Measurements from ENCODE around the gene PPFIBP2.

The PPFIBP2 gene

DNA sequence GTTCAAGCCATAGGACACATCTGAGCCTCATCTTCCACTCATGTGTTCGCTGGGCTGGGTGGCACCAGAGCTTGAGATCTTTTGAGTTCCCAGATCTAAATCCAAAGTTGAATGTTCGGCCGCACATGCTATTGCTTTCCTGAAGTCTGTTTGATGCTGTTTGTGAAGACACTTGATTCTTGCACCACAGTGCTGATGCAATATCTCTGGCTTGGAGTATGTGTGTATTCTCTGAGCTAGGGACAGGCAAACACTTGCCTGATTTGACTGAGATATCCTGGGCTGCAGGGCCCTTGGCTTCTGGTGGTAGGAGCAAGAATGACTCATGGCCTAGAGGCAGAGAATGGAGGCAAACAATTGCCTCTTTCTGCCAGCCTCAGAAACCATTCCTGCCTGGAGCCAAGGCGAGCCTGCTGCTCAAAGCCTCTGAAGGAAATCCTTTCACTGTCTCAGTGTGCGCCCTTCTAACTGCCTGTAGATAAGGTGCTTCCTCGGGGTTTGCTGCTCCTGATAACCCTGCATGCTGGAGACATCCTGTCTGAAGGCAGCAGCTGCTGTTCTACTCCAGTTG is 86.5 kb downstream of the PPFIBP2 start:
- no peak for DNase-seq (ENCODE audit: low read depth in 2 of 2)

DNA sequence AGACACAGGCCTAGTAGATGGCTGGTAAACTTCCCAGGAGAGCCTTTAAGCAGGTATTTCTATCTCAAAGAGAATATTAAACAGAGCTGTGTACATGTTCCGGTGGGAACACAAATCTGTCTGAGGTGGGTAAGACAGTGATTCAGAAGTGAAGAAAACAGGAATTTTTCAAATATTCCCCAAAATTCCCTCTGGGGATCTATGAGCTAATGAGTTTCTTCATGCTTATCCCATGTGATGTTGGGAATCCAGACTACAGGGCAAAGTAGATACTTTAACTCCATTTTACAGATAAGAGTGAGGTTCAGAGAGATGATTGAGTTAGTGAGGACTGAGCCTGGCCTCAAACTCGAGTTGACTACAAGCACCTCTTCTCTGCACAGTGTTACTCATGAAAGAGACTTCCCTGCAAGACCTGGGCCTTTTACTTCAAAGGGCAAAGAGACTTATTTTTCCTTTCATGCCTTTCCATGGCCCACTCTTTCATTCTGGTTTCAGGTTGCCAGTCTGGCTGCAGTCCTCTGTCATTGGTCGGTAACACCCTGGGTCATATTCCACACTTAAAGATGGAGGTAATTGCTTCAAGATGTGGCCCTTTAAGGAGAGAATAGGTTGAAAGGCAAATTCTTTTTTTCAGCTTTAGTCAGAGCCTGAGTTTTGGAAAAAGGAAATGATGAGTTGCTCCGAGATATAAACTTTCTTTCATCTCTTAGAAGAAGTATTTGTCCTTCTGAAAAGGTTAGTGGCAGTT is 89.4 kb downstream of the PPFIBP2 start:
- no peak for DNase-seq (ENCODE audit: low read depth in 2 of 2)

DNA sequence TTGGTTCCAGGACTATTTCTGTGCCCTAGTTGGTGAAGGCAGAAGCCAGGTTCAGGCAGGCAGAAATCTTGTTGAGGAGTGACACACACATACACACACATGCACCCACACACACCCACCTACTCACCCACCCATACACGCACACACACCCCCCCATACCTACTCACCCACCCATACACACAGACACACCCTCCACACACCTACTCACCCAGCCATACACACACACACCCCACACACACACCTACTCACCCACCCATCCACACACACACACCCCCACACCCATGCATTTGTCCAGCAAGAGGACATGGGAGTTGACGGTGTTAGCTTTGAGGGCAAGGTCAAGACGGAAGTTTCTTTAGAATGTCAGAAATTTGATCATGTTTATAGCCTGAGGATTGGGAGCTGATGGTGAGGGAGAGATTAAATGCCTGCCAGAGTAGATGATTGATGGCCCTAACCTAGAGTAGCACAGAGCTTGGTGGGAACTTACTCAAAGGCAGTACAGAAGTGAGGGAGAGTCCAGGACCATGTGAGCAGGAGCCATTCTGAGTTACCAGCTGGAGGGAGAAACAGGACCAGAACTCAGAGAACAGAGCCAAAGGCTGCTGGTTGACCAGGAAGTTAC is 90.6 kb downstream of the PPFIBP2 start:
- DNase-seq (ENCODE audit: low read depth in 2 of 2), result no peak

DNA sequence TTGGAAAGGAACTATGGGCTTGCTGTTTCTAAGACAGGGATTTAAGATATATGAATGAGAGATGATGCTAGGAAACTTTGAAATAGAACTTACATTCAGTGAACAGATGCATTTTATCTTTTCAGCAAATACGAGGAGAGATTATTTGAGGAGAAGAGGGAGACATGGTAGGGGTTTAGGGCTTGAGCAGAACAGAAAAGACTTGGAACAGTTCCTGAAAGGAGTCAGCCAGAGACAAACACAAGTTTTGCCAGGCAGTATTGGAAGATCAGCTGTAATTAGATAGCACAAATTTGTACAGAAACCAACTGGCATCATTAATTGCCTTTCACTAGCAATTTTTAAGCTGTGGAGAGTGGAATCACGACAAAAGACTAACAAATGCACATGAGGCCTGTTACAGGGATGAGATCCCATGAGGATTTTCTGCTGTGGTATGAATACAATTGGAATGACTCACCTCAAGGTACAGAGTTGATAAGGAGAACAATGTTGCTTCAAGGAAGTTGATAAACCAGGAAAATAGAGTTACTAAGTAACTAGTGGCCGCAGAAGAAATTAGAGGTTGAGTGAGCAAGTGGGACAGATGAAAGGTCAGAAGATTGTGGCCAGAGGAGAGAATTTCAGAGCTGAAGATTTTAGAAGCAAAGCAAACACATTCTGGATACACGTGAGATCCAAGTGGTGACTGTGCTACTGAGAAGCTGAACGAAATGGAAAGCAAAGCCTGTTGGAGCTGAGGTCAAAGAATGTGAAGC is 91.6 kb downstream of the PPFIBP2 start:
- DNase-seq (ENCODE audit: low read depth in 2 of 2), result no peak

DNA sequence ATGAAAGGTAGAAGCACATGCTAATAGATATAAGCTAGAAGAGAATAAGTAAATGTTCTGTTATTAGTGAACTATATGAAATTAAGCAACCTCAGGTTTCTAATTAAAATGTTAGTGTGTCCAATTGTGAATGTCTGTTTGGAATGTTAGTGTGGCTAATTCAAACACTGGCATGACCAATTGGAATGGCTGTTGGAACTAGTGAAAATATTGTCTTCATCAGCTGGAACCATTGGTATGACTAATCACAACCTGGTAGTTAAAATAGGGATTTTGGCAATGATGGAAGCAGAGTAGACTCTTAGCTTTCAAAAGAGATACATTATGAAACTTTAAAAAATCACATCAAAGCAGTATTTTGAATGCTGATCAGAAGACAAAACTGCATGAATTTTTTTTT is 92.7 kb downstream of the PPFIBP2 start:
- no peak for DNase-seq (ENCODE audit: low read depth in 2 of 2)

DNA sequence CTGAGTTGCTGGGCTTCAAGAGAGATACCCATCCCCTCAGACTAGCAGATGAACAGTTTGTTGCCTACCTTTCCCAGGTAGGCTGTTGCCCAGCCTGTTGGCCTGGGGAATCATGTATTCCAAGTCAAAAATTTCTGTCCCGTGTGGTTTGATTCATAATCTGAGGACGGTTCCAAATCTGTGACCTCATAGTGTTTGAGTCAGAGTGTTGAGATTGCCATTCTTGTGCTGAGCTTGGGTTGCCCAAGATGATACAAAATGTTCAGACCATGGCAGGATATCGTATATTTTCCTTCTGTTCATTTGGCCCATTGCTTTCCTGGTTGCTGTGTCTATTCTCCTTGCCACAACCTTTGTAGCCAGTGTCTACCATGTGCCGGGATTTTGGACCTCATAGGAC is 95.2 kb downstream of the PPFIBP2 start:
- DNase-seq (ENCODE audit: low read depth in 2 of 2), result no peak

DNA sequence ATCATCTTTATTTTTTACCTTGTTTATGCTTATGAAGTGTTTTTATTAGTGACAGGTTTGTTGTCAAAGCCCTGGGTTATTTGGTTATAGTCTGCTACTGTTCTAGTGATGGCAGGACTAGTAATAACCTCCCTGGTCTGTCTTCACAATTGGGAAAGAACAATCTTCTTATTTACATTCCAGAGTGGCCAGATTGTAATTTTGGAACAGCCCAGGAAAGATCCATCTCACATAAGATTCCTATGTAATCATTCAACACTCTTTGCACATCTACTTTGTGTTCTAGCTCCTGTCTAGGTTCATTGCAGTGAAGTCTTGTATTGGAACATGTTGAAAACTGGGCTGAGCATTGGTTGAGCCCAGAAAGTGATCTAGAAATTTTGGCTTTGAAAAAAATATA is 95.7 kb downstream of the PPFIBP2 start:
- no peak for DNase-seq (ENCODE audit: low read depth in 2 of 2)

DNA sequence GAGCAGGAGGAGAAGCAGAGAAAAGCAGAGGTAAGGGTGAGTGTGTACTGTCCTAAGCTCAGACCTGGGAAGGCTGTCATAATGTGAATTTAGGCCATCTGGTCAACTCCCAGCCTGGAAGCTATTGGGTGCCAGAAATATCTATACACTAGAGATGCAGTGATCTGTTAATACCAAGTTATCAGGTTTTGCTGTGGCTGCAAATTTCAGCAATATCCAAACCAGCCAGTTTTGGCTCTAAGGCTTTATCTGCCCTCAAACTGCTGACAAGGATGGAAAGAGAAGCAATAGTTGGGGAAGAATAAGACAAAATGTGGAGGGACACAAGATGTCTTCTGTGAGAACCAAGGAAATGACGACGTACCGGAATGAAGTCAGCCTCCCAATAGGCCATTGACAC is 96.6 kb downstream of the PPFIBP2 start:
- no peak for DNase-seq (ENCODE audit: low read depth in 2 of 2)

DNA sequence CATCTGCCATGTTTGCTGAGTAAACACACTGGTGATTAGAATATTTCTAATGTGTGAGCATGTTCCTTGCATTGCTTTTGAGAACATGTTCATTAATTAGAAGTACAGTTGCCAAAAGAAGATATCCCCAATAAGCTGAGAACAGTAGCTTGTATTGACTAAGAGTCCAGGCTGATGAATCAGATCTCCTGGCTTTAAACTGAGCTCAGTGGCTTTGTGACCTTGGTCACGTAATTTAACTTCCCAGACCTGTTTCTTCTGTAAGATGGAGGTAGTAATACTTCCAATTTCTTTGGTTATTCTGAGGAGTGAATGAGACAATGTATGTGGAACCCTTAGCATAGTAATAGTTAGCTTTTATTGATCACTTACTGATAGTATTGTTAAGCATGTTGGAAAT is 97.6 kb downstream of the PPFIBP2 start:
- no peak for DNase-seq (ENCODE audit: low read depth in 2 of 2)

DNA sequence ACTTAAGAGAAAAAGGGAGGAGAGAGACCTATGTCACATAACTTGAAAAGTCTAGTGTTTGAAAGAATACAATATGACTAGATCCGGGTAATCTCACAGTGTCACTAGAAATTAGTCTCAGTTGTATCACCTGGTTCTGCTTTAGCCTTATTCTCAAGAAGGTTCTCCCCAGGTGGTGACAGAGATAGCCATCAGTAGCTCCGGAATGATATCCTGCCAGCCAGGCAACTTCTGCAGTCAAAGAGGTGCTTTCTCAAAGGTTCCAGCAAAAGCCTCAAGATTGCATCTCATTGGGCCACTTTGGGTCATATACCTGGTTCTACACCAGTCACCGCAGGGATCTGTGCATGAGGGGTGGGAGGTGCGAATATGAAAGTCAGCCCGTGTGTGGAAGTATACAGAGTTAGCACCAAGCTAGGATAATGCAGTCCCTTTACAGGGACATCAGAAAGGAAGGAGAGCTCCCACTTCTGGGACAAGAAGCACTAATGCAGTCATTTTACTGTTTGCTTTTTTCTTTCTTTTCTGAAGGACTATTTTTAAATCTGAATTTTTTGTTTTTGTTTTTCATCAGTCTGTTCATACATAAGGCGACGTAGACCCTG is 98.4 kb downstream of the PPFIBP2 start:
- DNase-seq (ENCODE audit: low read depth in 2 of 2), result no peak

DNA sequence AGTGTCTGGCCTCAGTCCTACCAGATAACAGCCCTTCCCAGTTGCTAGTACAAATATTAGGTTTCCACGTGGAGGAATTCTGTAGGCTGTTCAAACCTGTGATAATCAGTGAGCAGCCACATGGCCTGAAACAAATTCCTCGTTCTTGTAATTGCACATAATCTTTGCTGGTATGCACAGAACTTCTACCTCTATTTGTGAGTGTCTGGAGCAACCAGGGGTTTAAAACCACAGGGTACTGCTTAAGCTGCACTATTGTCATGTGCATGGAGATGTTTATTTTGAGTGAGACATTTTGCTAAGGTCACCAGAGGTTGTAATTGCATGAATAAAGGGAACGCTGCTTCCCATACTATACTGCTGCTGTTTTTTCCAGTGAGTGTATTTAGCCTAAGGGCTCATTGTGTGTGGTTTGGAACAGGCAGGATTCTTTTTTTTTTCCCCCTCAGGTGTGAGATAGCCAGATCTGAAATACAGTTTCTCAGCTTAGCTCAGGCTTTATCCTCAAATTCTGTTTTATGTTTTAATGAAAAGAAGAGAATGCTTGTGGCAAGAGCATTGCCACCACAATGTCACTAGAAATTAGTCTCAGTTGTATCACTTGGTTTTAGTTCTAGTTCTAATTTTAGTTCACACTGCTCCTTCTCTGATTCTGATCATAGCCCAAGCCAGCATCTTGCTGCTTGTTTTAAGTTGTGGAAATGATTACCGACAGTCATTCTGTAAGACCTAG is 99.0 kb downstream of the PPFIBP2 start:
- no peak for DNase-seq (ENCODE audit: low read depth in 2 of 2)

DNA sequence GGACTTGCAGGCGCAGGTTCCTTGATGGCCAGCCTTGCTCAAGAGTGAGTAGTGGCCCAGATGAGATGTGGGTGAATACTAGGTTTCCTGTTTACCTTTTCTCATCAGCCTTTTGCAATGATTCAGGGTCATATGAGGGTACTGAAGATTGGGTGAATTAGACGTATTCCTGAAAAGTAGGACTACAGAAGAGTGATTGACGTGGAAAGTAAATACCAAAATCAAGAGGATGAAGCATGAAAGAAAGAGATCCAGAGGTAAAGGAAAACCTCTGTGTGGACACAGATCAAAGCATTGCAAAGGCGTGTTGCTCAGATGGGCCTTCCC is 99.6 kb downstream of the PPFIBP2 start:
- DNase-seq (ENCODE audit: low read depth in 2 of 2), result no peak

DNA sequence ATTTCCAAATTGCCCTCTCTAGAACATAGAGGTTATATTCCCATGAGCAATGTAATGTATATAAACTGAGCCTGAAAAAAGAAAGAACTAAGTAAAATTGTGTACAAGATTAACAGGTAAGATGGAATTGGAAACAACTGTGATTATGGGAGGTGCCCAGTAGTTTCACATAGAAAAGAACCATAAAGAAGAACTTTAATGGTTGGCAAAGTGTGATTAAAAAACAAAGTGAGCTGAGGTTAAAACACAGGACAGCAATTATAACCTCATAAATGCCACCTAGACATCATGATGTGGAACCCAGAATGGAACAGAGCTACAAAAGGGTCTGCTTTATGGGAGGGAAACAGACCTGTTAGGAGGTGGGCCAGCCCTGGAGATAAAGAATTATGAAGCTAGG is 100.9 kb downstream of the PPFIBP2 start:
- no peak for DNase-seq (ENCODE audit: low read depth in 2 of 2)

DNA sequence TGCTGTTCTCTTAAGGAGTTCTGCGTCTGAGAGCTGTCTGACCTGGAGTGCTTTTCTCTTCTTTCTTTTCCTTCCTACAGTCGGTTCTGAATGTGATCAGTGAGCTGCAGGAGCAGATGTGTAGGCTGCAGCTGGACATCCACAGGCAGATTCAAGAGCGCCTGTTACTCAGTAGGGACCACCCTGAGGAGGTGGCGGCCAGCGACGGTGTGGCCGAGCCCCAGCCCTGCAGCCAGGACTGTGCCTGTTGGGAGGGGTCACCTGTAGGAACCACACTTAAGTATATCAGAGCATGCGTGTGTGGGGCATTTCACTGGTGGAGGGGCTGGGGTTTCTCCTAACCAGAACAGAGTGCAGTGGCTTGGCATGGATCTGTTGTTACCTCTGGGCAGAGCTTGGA is 103.2 kb downstream of the PPFIBP2 start:
- no peak for DNase-seq (ENCODE audit: low read depth in 2 of 2)

DNA sequence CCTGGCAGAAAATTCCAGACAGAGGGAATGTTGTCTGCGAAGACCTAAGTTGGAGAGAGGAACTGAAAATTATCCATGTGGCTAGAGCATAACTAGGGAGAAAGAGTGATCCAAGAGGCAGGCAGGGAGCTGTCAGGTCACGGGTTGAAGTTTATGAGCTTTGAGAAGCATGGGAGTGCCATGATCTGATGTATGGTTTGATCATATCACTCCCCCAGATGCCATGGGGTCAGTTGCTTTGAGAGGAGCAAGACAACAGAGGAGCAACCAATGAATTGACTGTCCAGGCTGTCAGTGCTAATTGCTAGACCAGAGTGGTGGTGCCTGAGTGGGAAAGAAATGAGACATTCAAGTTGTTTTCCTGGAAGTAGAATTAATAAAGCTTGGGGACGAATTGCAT is 105.5 kb downstream of the PPFIBP2 start:
- no peak for DNase-seq (ENCODE audit: low read depth in 2 of 2)

DNA sequence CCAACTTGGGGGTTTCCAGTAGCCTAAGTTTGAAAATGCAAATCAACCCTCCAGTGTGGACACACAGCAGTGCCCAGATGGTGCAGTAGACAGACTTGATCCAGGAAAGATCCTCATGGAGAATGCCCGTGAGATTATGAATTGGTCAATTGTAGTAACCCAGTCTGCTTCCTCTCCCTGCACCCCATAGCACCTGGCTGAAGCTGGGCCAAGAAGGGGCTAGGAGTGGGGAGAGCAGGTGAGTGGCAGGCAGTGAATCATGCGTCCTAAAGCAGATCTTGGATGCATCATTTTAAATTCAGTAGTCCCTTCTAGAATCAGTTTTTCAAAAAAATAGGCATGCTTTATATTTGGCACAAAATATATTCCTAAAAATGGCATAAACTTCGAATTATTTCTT is 107.3 kb downstream of the PPFIBP2 start:
- DNase-seq (ENCODE audit: low read depth in 2 of 2), result no peak

DNA sequence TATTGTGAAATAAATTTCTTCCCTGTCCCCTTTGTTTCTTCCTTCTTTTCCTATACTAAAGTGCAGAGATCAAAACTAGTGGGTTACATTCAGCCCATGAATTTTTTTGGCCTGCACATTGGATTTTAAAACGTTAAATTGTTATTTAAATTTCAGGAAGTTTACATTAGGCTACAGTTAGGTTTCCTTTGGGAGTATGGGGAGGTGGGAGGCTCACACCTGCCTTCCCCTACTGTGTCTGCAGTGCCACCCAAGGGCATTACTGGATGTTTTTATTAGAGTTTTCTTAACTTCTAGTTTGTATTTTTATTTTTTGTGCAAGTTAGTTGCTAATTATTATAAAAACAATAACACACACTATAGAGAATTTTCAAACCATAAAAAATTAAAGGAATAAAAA is 107.8 kb downstream of the PPFIBP2 start:
- no peak for DNase-seq (ENCODE audit: low read depth in 2 of 2)

DNA sequence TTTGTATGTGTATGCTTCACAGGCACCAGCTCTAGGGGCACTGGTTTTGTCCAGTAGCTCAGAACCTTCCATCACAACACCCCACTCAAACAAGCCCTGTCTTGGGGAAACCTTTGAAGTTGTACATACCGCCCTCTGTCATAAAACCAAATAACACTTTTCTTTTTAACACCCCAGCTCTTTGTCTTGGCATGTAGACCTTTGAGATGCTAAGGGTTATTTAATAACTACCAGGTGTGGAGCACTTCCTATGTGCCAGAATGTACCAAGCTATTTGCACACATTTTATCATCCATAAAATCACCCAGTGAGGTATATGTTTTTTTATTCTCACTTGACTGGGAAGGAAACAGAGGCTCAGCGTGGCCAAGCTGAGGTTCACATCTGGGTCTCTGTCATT is 108.9 kb downstream of the PPFIBP2 start:
- DNase-seq (ENCODE audit: low read depth in 2 of 2), result no peak

DNA sequence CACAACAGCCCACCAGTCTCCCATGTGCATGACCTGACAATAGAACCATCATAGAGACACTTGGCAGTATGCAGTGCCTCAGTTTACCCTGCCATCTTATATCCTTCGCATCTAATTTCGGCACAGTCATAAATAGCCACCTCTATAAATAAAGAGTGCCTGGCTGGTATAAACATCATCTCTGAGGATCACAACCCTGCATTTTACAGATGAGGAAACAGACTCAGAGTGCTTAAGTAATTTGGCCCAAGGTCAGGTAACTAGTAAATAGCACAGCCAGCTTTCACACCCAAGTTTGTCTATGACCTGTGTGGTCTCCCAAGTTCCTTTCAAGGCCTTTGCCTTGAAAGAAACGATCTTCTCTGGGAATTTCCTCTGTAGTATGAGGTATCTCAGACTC is 114.9 kb downstream of the PPFIBP2 start:
- no peak for DNase-seq (ENCODE audit: low read depth in 2 of 2)

DNA sequence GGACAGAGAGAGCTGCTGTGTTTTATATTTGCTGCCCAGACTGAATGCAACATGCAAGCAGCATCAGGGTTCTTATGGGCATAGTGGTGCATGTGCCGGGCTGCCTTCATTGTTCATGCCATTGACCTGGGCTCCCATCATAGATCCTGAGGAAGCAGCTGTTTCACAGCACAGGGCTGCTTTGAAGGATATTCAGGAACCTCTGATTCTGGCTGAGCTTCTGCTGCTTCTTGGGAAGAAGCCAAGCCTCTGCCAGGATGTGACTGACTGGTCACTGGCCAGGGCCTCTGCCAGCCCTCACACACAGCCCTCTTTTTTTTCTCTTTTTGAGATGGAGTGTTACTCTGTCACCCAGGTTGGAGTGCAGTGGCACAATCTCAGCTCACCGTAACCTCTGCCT is 116.2 kb downstream of the PPFIBP2 start:
- DNase-seq (ENCODE audit: low read depth in 2 of 2), result no peak

DNA sequence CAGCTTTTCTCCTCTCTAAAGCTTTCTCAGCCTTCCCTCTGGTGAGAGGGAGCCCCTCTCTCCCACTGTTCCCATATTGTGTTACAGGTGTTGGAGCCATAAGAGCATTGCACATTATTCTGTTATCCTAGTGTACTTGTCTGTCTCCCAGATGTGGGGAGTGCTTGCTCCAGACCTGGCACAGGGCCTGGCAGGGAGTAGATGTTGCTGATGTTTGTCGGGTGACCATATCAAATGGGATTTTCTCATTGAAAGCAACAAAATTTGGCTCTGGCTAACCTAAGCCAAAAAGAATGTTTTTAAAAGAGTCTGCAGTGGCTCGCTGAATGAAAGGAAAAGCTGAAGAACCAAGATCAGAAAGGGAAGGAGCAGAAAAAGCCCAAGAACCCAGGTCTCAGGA is 118.4 kb downstream of the PPFIBP2 start:
- DNase-seq (ENCODE audit: low read depth in 2 of 2), result no peak

DNA sequence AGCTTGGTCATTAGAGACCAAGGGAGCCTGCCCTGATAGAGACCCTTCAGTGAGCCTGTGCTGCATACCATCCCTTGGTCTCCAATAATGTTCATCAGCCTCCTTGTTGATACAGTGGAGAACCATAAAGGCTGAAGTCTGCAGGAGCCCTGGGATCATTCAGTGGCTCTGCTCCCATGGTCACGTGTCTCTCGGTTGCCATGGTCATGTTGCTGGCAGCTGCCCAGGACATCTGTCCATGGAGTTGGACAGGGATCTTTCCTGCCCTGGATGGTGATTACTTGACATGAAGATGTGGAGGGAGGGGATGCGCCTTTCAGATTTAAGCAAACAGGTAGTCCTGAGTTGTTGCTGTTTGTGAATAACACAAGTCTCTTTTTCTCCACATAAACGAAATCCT is 121.3 kb downstream of the PPFIBP2 start:
- DNase-seq (ENCODE audit: low read depth in 2 of 2), result no peak
